Ovary (tissue), 3 donors: ENCODE measurements around the gene LIN9.

Experiments
- EP300 ChIP-seq: sonication (generic); formaldehyde crosslinking; IDR thresholded peaks from one replicate; pipeline ENCODE4 v1.6.1; 2017; ENCODE audit warnings: antibody characterized with exemption
- POLR2A ChIP-seq: fragments of 450-650 bp; IDR thresholded peaks from one replicate; pipeline ENCODE4 v1.6.1; 2017; ENCODE audit warnings: antibody characterized with exemption, mild to moderate bottlenecking, moderate library complexity
- TF ChIP-seq, protein P1 (sequence below), 3 donors: fragments of 450-650 bp in 2 of 3; fragments of 200-600 bp in 1 of 3; IDR thresholded peaks; one replicate each; pipeline versions ENCODE4 v1.5.1 to v1.8.0; 2016 to 2022; ENCODE audit warnings: antibody characterized with exemption in 3 of 3, mild to moderate bottlenecking in 1 of 3
- donor health status: DM: no; HTN: no; CAD: no.

GRCh38 chr1:226279498-226279897 lies 29.5 kb downstream of the LIN9 start:
- TF ChIP-seq, protein P1, sequence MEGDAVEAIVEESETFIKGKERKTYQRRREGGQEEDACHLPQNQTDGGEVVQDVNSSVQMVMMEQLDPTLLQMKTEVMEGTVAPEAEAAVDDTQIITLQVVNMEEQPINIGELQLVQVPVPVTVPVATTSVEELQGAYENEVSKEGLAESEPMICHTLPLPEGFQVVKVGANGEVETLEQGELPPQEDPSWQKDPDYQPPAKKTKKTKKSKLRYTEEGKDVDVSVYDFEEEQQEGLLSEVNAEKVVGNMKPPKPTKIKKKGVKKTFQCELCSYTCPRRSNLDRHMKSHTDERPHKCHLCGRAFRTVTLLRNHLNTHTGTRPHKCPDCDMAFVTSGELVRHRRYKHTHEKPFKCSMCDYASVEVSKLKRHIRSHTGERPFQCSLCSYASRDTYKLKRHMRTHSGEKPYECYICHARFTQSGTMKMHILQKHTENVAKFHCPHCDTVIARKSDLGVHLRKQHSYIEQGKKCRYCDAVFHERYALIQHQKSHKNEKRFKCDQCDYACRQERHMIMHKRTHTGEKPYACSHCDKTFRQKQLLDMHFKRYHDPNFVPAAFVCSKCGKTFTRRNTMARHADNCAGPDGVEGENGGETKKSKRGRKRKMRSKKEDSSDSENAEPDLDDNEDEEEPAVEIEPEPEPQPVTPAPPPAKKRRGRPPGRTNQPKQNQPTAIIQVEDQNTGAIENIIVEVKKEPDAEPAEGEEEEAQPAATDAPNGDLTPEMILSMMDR (IDR thresholded peaks at IDR 0.05): no peak
- TF ChIP-seq POLR2A (no peak), EP300 (no peak)
